ENCODE measurements around the gene TRIM45.

TRIM45 gene

DNA sequence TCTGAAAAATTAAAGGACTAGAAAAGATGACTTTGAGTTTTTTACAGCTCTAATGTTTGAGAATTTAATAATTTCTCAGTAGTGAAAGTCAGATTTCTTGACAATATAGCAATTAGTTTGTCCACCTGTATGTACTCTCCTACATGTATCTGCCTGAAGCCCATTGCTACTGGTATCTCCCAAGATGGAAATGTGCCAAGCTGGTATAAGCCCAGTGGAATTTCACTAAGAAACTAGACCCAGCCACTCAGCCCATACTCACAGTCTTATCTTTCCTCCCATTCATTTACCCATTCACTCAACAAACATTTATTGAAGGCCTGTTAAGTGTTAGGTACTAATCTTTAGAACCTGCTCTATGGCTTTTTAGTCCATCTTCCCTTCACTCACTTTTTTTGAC lies 21.6 kb upstream of the TRIM45 start:
- no peak overlapping the region for H3K27ac ChIP-seq (replicated peaks)
- no peak overlapping the region for H3K4me3 ChIP-seq (replicated peaks; ENCODE audit: insufficient read depth, low read length)
- H3K27me3 ChIP-seq (ENCODE audit: insufficient read depth, poor library complexity, severe bottlenecking) = peaks cover 6% of the 10 kb centered on the region
- no peak for DNase-seq (ENCODE audit: low read depth in 1 of 2, low spot score in 1 of 2)
- TF ChIP-seq SPI1 (IDR thresholded peaks at IDR 0.05; ENCODE audit: borderline replicate concordance, low read depth) (no peak), GABPA (IDR thresholded peaks at IDR 0.05; ENCODE audit: low read depth) (no peak), POLR2AphosphoS5 (IDR thresholded peaks at IDR 0.05; ENCODE audit: low read depth) (no peak), REST (IDR thresholded peaks at IDR 0.05; ENCODE audit: insufficient replicate concordance, low read depth) (no peak)
- TF ChIP-seq, protein P1, sequence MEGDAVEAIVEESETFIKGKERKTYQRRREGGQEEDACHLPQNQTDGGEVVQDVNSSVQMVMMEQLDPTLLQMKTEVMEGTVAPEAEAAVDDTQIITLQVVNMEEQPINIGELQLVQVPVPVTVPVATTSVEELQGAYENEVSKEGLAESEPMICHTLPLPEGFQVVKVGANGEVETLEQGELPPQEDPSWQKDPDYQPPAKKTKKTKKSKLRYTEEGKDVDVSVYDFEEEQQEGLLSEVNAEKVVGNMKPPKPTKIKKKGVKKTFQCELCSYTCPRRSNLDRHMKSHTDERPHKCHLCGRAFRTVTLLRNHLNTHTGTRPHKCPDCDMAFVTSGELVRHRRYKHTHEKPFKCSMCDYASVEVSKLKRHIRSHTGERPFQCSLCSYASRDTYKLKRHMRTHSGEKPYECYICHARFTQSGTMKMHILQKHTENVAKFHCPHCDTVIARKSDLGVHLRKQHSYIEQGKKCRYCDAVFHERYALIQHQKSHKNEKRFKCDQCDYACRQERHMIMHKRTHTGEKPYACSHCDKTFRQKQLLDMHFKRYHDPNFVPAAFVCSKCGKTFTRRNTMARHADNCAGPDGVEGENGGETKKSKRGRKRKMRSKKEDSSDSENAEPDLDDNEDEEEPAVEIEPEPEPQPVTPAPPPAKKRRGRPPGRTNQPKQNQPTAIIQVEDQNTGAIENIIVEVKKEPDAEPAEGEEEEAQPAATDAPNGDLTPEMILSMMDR (IDR thresholded peaks at IDR 0.05; ENCODE audit: insufficient read depth, low read length) = no peak

- Histone ChIP-seq H3K27ac (replicated peaks) (no peak overlapping the region), H3K27me3 (ENCODE audit: insufficient read depth, poor library complexity, severe bottlenecking) (peaks cover 6% of the 10 kb centered on the region), H3K4me3 (replicated peaks; ENCODE audit: insufficient read depth, low read length) (no peak overlapping the region)
- no peak for DNase-seq (ENCODE audit: low read depth in 1 of 2, low spot score in 1 of 2)
- no peak for TF ChIP-seq POLR2AphosphoS5 (IDR thresholded peaks at IDR 0.05; ENCODE audit: low read depth)
- TF ChIP-seq REST (IDR thresholded peaks at IDR 0.05; ENCODE audit: insufficient replicate concordance, low read depth) = no peak
- no peak for TF ChIP-seq SPI1 (IDR thresholded peaks at IDR 0.05; ENCODE audit: borderline replicate concordance, low read depth)
- TF ChIP-seq, protein P1 (IDR thresholded peaks at IDR 0.05; ENCODE audit: insufficient read depth, low read length) = no peak
- TF ChIP-seq GABPA (IDR thresholded peaks at IDR 0.05; ENCODE audit: low read depth) = no peak
Observed at GRCh38 chr1:117142200-117142599, 20.7 kb upstream of the TRIM45 start.

DNA sequence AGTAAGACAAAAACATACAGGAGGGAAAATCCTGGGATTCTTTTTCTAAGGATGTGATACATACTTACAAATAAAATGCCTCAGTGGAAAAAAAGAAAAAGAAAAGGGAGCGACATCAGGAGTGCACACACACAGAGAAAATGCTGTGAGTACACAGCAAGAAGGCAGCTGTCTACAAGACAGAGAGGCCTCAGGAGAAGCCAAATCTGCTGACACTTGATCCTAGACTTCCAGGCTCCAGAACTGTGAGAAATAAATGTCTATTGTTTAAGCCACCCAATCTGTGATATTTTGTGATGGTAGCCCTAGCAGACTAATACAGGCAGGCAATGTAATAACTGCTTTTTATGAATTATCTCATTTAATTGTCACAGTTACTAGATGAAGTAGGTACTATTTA lies 17.0 kb upstream of the TRIM45 start:
- TF ChIP-seq, protein P1 (IDR thresholded peaks at IDR 0.05; ENCODE audit: insufficient read depth, low read length) = no peak
- TF ChIP-seq POLR2AphosphoS5 (IDR thresholded peaks at IDR 0.05; ENCODE audit: low read depth) (no peak), GABPA (IDR thresholded peaks at IDR 0.05; ENCODE audit: low read depth) (no peak), REST (IDR thresholded peaks at IDR 0.05; ENCODE audit: insufficient replicate concordance, low read depth) (no peak), SPI1 (IDR thresholded peaks at IDR 0.05; ENCODE audit: borderline replicate concordance, low read depth) (no peak)
- no peak for DNase-seq (ENCODE audit: low read depth in 1 of 2, low spot score in 1 of 2)
- H3K27me3 ChIP-seq (ENCODE audit: insufficient read depth, poor library complexity, severe bottlenecking) = no peaks in the 10 kb centered on the region
- H3K27ac ChIP-seq (replicated peaks) = no peak overlapping the region
- H3K4me3 ChIP-seq (replicated peaks; ENCODE audit: insufficient read depth, low read length) = no peak overlapping the region

Measured in HL-60 (cell line).